HEK293 (cell line): ENCODE measurements around the gene SSMEM1.
"Not testable (repeated sequence)": the region's sequence is repeated elsewhere in the genome, so short reads cannot be mapped to it uniquely, and the experiment has no call there.

Experiments
- CTCF ChIA-PET: fragments of 350-600 bp; formaldehyde crosslinking; extraction: SDS; loops from one replicate; lab custom pipeline; 2021; ENCODE audit warnings: antibody characterized with exemption; lab: Yijun Ruan, JAX
- POLR2A ChIA-PET: fragments of 300-600 bp; formaldehyde crosslinking; extraction: SDS; loops from one replicate; lab custom pipeline; 2020; ENCODE audit warnings: antibody characterized with exemption, inconsistent platforms; lab: Yijun Ruan, JAX
- H3K27ac ChIP-seq: fragments of 200-500 bp; sonication (Bioruptor generic); 2 replicates; pipeline ENCODE4 v1.5.1; 2014; ENCODE audit warnings: low read depth, low read length, control low read depth, inconsistent platforms; ENCODE audit errors: extremely low read depth
- H3K36me3 ChIP-seq, 2 experiments: fragments of 200-500 bp in 1 of 2; sonication (Bioruptor generic) in 1 of 2; 1 replicate in 1 of 2; 2 replicates in 1 of 2; pipeline ENCODE4 v1.5.1; 2014 to 2017; ENCODE audit warnings: inconsistent platforms in 2 of 2, low read length in 2 of 2; ENCODE audit not compliant: control insufficient read depth in 2 of 2, insufficient read depth in 1 of 2
- H3K4me1 ChIP-seq: fragments of 200-500 bp; sonication (Bioruptor generic); 2 replicates; pipeline ENCODE4 v1.5.1; 2014; ENCODE audit warnings: mild to moderate bottlenecking, low read length, inconsistent platforms; ENCODE audit not compliant: control insufficient read depth, insufficient read depth
- H3K4me3 ChIP-seq: 2 replicates; pipeline ENCODE4 v1.5.1; 2011; ENCODE audit warnings: low read depth, mild to moderate bottlenecking, control low read depth, low read length, moderate library complexity
- H3K9me3 ChIP-seq: fragments of 200-500 bp; sonication (Bioruptor generic); 2 replicates; pipeline ENCODE4 v1.5.1; 2014; ENCODE audit warnings: low read depth, low read length, inconsistent platforms; ENCODE audit not compliant: control insufficient read depth, insufficient read depth
- AEBP2 ChIP-seq: fragments of 450-650 bp; formaldehyde crosslinking; IDR thresholded peaks from 2 replicates; pipeline ENCODE4 v1.5.1; 2016; ENCODE audit warnings: missing biosample characterization, missing genetic modification characterization, borderline replicate concordance
- FEZF1 ChIP-seq: fragments of 450-650 bp; formaldehyde crosslinking; IDR thresholded peaks from 2 replicates; pipeline ENCODE4 v1.5.1; 2016; ENCODE audit warnings: missing biosample characterization, missing genetic modification characterization
- GLIS2 ChIP-seq: fragments of 450-650 bp; formaldehyde crosslinking; IDR thresholded peaks from 2 replicates; pipeline ENCODE4 v1.5.1; 2016; ENCODE audit warnings: missing biosample characterization, missing genetic modification characterization
- KLF10 ChIP-seq: fragments of 450-650 bp; IDR thresholded peaks from 2 replicates; pipeline ENCODE4 v1.5.1; 2018; ENCODE audit warnings: missing biosample characterization, mild to moderate bottlenecking, missing genetic modification characterization
- MEIS1 ChIP-seq: sonication (generic); formaldehyde crosslinking; IDR thresholded peaks from 2 replicates; pipeline ENCODE4 v1.8.1; 2022; ENCODE audit warnings: missing genetic modification reagents, mild to moderate bottlenecking, borderline replicate concordance
- MYNN ChIP-seq: fragments of 450-650 bp; formaldehyde crosslinking; IDR thresholded peaks from 2 replicates; pipeline ENCODE4 v1.5.1; 2016; ENCODE audit warnings: missing biosample characterization, missing genetic modification characterization, borderline replicate concordance
- SCRT2 ChIP-seq: fragments of 450-650 bp; formaldehyde crosslinking; IDR thresholded peaks from 2 replicates; pipeline ENCODE4 v1.5.1; 2016; ENCODE audit warnings: missing biosample characterization, missing genetic modification characterization
- TRIM28 ChIP-seq: IDR thresholded peaks from 2 replicates; pipeline ENCODE4 v1.6.1; 2011; ENCODE audit warnings: low read length, control low read depth, borderline replicate concordance
- WT1 ChIP-seq: fragments of 450-650 bp; formaldehyde crosslinking; IDR thresholded peaks from 2 replicates; pipeline ENCODE4 v1.5.1; 2016; ENCODE audit warnings: missing biosample characterization, missing genetic modification characterization
- ZBTB6 ChIP-seq: fragments of 450-650 bp; formaldehyde crosslinking; IDR thresholded peaks from 2 replicates; pipeline ENCODE4 v1.5.1; 2017; ENCODE audit warnings: missing biosample characterization, missing genetic modification characterization
- ZBTB8A ChIP-seq: fragments of 450-650 bp; formaldehyde crosslinking; IDR thresholded peaks from 2 replicates; pipeline ENCODE4 v1.5.1; 2016; ENCODE audit warnings: missing biosample characterization, missing genetic modification characterization
- ZFP37 ChIP-seq: fragments of 450-650 bp; formaldehyde crosslinking; IDR thresholded peaks from 2 replicates; pipeline ENCODE4 v1.5.1; 2016; ENCODE audit warnings: missing biosample characterization, missing genetic modification characterization
- ZNF133 ChIP-seq: fragments of 450-650 bp; formaldehyde crosslinking; IDR thresholded peaks from 2 replicates; pipeline ENCODE4 v1.5.1; 2016; ENCODE audit warnings: missing biosample characterization, missing genetic modification characterization
- ZNF223 ChIP-seq: fragments of 450-650 bp; formaldehyde crosslinking; IDR thresholded peaks from 2 replicates; pipeline ENCODE4 v1.5.1; 2016; ENCODE audit warnings: missing biosample characterization, missing genetic modification characterization
- ZNF302 ChIP-seq: fragments of 450-650 bp; formaldehyde crosslinking; IDR thresholded peaks from 2 replicates; pipeline ENCODE4 v1.5.1; 2016; ENCODE audit warnings: missing biosample characterization, missing genetic modification characterization, low read depth
- ZNF335 ChIP-seq: fragments of 450-650 bp; formaldehyde crosslinking; conservative IDR thresholded peaks from 2 replicates; pipeline ENCODE4 v1.5.1; 2016; ENCODE audit warnings: missing biosample characterization, missing genetic modification characterization
- ZNF362 ChIP-seq: fragments of 450-650 bp; formaldehyde crosslinking; IDR thresholded peaks from 2 replicates; pipeline ENCODE4 v1.5.1; 2016; ENCODE audit warnings: missing biosample characterization, missing genetic modification characterization
- ZNF529 ChIP-seq: fragments of 450-650 bp; formaldehyde crosslinking; IDR thresholded peaks from 2 replicates; pipeline ENCODE4 v1.5.1; 2017; ENCODE audit warnings: missing genetic modification characterization, missing biosample characterization; ENCODE audit not compliant: insufficient replicate concordance
- ZNF530 ChIP-seq: fragments of 450-650 bp; formaldehyde crosslinking; IDR thresholded peaks from 2 replicates; pipeline ENCODE4 v1.5.1; 2016; ENCODE audit warnings: low read depth, missing biosample characterization, missing genetic modification characterization
- TF ChIP-seq, protein P1 (sequence below): sonication (generic); formaldehyde crosslinking; IDR thresholded peaks from 2 replicates; pipeline ENCODE4 v1.8.1; 2022; ENCODE audit warnings: mild to moderate bottlenecking, moderate library complexity, missing genetic modification reagents

The SSMEM1 gene

DNA sequence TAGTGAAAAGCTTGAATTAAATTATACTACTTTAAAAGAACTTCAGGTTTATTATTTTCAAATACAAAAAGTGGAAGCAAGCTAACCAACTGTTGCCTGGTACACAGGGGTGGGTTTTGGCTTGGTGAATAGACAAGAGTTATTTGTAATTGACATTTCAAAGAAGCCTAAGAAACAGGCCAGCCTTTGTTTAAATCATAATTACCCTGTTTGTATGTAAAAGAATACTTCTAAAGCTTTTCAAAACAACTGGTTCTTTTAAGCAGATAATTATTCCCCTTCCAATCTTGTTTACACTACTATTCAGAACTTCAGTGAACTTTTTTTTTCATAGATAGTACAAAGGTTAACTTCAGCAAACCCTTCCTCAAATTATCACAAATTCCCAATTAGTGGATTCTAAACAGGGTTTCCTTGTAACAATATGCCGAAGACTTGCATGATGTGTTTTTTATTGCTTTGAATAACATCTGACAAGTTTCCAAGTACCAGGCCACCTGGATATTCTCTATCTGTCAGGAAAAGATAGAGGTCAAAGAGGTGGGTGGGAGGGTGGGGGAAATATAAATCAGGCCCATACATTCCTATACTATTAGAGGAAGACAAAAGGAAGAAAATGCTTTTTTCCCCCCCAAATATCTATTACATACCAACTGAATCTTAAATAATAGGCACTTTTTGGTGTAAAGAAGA is 20.4 kb downstream of the SSMEM1 start:
- Histone ChIP-seq H3K4me3 (no peak overlapping the region), H3K4me1 (no peaks in the 10 kb centered on the region), H3K36me3 (no peaks in the 10 kb centered on the region), H3K9me3 (no peaks in the 10 kb centered on the region), H3K27ac (no peak overlapping the region)
- ChIA-PET CTCF (interaction anchor here (0.7 to 1.1 kb wide), 2 partner anchors 14 to 144 kb away, joined by 3 read pairs; no protein-coding TSS in a partner anchor), POLR2A (interaction anchor here (0.6 kb wide), 1 partner anchor 580 kb away, joined by 4 read pairs; no protein-coding TSS in a partner anchor)
- 0 out of 2 replicates have a peak, but pooled peaks have one; percentile 11 for TF ChIP-seq SCRT2 (tag by site-specific recombination)
- TF ChIP-seq, protein P1, sequence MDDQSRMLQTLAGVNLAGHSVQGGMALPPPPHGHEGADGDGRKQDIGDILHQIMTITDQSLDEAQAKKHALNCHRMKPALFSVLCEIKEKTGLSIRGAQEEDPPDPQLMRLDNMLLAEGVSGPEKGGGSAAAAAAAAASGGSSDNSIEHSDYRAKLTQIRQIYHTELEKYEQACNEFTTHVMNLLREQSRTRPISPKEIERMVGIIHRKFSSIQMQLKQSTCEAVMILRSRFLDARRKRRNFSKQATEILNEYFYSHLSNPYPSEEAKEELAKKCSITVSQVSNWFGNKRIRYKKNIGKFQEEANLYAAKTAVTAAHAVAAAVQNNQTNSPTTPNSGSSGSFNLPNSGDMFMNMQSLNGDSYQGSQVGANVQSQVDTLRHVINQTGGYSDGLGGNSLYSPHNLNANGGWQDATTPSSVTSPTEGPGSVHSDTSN (CRISPR knock-in tag) = no peak

GRCh38 chr7:130228840-130229502 is 21.3 kb downstream of the SSMEM1 start:
- POLR2A ChIA-PET = no interaction called here
- Histone ChIP-seq H3K4me3 (no peak overlapping the region), H3K36me3 (no peaks in the 10 kb centered on the region)
- TF ChIP-seq ZNF133 (no peak), ZNF530 (tag by site-specific recombination) (no peak), ZBTB8A (tag by site-specific recombination) (no peak), ZBTB6 (tag by site-specific recombination) (no peak), GLIS2 (tag by site-specific recombination) (no peak), ZNF529 (no peak), MEIS1 (CRISPR knock-in tag) (no peak), KLF10 (tag by site-specific recombination) (no peak), FEZF1 (tag by site-specific recombination) (no peak), ZNF223 (tag by site-specific recombination) (no peak), ZNF335 (no peak), TRIM28 (no peak)
- TF ChIP-seq, all 188 proteins: peak for 0
- CTCF ChIA-PET = no interaction called here
- no peaks in the 10 kb centered on the region for H3K4me1 ChIP-seq
- no peak overlapping the region for H3K27ac ChIP-seq
- H3K9me3 ChIP-seq = no peaks in the 10 kb centered on the region

DNA sequence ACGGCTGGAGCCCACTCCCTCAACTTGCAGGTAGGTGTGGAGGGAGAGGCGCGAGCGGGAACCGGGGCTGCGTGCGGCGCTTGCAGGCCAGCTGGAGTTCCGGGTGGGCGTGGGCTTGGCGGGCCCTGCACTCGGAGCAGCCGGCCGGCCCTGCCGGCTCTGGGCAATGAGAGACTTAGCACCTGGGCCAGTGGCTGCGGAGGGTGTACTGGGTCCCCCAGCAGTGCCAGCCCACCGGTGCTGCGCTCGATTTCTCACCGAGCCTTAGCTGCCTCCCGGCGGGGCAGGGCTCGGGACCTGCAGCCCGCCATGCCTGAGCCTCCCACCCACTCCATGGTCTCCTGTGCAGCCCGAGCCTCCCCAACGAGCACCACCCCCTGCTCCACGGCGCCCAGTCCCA is 22.3 kb downstream of the SSMEM1 start:
- H3K4me3 ChIP-seq, H3K27ac ChIP-seq, H3K9me3 ChIP-seq, H3K36me3 ChIP-seq, H3K4me1 ChIP-seq: not testable (repeated sequence)
- ChIA-PET CTCF (interaction anchor here (0.6 kb wide), 1 partner anchor 146 kb away, joined by 3 read pairs; no protein-coding TSS in a partner anchor), POLR2A (interaction anchor here (1.4 kb wide), 1 partner anchor 25 kb away, joined by 3 read pairs; the partner anchor contains the start of gene TMEM209)

- Histone ChIP-seq H3K4me1 (no peaks in the 10 kb centered on the region), H3K36me3 (no peaks in the 10 kb centered on the region), H3K27ac (no peak overlapping the region), H3K4me3 (no peak overlapping the region), H3K9me3 (no peaks in the 10 kb centered on the region)
- no peak for TF ChIP-seq MYNN (tag by site-specific recombination)
- TF ChIP-seq AEBP2 (tag by site-specific recombination) = no peak
- TF ChIP-seq ZFP37 (tag by site-specific recombination) = no peak
- no peak for TF ChIP-seq WT1
- no peak for TF ChIP-seq ZNF302 (tag by site-specific recombination)
- TF ChIP-seq ZNF362 (tag by site-specific recombination) = no peak
- TF ChIP-seq, all 188 proteins: peak for 0
- ChIA-PET POLR2A (no interaction called here), CTCF (interaction anchor here (0.9 kb wide), 1 partner anchor 159 kb away, joined by 3 read pairs; no protein-coding TSS in a partner anchor)
Observed at GRCh38 chr7:130231792-130232191, 24.1 kb downstream of the SSMEM1 start.
